ENCODE measurements around the gene PAIP2B. TPM values are rescaled to one million over a fixed set of nuclear protein-coding genes. Genes with fewer than 3 reads are reported as not detected.
"Not testable (repeated sequence)": the region's sequence is repeated elsewhere in the genome, so short reads cannot be mapped to it uniquely, and the experiment has no call there.

The PAIP2B gene
- total RNA-seq, 6 experiments from 2014 or later = 8.4 to 30.1 (median 15.3) TPM

- intact Hi-C loops (cut with DNase I) = no loop called here
- no peak for TF ChIP-seq POLR2A (IDR thresholded peaks at IDR 0.05)
- peaks cover 0 to 3% (median 0%) of the 10 kb centered on the region in 4 donors for H3K36me3 ChIP-seq
Measured at GRCh38 chr2:71191570-71191943, 35.3 kb downstream of the PAIP2B start.

DNA sequence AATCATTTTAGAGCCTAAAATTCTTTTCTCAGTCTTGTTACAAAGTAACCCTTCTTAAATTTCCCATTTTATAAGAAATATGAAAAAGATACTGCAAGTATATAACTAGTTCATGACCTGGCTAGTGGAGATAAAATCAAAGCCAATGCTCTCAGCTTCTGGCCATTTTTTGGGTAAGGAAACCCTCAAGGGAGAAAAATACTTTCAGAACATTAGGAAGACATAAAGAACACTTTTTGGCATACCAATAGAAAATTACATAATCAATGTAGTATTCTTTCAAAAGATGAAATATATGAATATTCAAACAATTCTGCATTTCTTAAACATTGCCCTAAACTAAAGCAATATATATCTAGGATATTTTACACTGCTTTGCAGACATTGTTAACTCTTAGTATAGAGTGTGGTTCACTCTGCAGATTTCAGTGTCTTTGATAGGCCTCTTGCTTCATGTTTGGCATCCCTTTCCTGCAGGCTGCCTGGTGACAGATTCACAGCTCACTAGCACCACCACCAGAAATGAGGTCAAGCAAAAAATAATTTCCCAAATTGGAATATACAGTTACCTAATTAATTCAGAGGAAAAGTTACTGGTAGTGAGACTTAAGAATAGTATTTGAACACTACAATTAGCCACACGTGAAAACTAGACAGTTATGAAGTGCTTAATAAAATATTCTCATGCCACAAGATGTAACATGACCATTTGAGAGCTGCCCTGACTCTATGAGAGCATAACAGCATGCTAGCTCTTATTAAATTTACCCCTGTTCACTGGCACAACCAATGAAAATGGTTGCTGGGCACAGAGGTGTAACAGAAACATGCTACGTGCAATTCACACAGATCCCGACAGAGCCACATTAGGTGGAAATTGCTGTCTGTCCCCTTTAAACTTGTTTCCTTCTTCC is 36.0 kb downstream of the PAIP2B start:
- H3K9me3 ChIP-seq = no peaks in the 10 kb centered on the region
- H3K4me1 ChIP-seq = no peaks in the 10 kb centered on the region
- intact Hi-C loops (cut with DNase I) = no loop called here
- H3K27ac ChIP-seq = no peak overlapping the region
- DNase-seq = no peak
- ATAC-seq = peak; percentile 67 to 86 (median 80)
- TF ChIP-seq POLR2A (IDR thresholded peaks at IDR 0.05) (no peak), CTCF (IDR thresholded peaks at IDR 0.05) (peak; percentile 41 to 47 (median 45))
- no peak overlapping the region for H3K4me3 ChIP-seq
- WGBS (ENCODE audit: insufficient coverage, low coverage, low lambda C conversion rate, missing lambda C conversion rate) = 56% methylated on average over 3 of the region's 3 CpGs
- H3K27me3 ChIP-seq = no peaks in the 10 kb centered on the region
- peaks cover 0 to 3% (median 0%) of the 10 kb centered on the region in 4 donors for H3K36me3 ChIP-seq

More at GRCh38 chr2:71191570-71191943, 35.3 kb downstream of the PAIP2B start:
- H3K27ac ChIP-seq = no peak overlapping the region
- ATAC-seq (peak in 2 of 4 donors; percentile 30 to 36), DNase-seq (no peak)
- no peak overlapping the region for H3K4me3 ChIP-seq
- no peaks in the 10 kb centered on the region for H3K4me1 ChIP-seq
- H3K27me3 ChIP-seq = no peaks in the 10 kb centered on the region
- 70% methylated on average over 2 of the region's 3 CpGs for WGBS (ENCODE audit: insufficient coverage, low coverage, low lambda C conversion rate, missing lambda C conversion rate)
- H3K9me3 ChIP-seq = no peaks in the 10 kb centered on the region

DNA sequence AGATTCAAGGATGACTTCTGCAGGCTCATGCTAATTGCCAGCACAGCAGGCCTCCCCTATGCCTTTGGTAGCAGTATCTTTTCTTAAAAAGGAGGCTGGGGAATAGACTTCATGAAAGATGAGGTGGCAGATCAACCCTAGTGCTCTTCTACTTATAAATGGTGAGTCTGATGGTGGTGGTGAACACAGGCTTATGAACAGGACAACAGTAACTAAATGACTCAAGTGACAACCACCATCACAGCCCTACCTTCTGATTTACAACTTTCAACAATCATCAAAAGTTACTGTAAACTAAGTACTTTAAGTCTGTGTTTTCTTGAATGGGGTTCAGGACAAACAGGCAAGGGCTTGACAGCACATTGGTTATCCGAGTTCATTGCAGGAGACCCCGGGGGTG is 39.3 kb downstream of the PAIP2B start:
- ATAC-seq (no peak), DNase-seq (no peak)
- 94% methylated on average over 2 of the region's 2 CpGs for WGBS (ENCODE audit: insufficient coverage, low coverage, low lambda C conversion rate, missing lambda C conversion rate)
- Histone ChIP-seq H3K36me3 (peaks cover 0 to 3% (median 0%) of the 10 kb centered on the region in 4 donors), H3K9me3 (no peaks in the 10 kb centered on the region), H3K4me3 (no peak overlapping the region), H3K4me1 (no peaks in the 10 kb centered on the region), H3K27ac (no peak overlapping the region), H3K27me3 (no peaks in the 10 kb centered on the region)
- no peak for TF ChIP-seq CTCF (IDR thresholded peaks at IDR 0.05)
- TF ChIP-seq POLR2A (IDR thresholded peaks at IDR 0.05) = no peak
- intact Hi-C loops (cut with DNase I) = no loop called here

GRCh38 chr2:71186973-71187372 is 39.9 kb downstream of the PAIP2B start:
- H3K4me3 ChIP-seq = no peak overlapping the region
- WGBS (ENCODE audit: insufficient coverage, low coverage, low lambda C conversion rate, missing lambda C conversion rate) = 80% methylated on average over 1 of the region's 1 CpG

DNA sequence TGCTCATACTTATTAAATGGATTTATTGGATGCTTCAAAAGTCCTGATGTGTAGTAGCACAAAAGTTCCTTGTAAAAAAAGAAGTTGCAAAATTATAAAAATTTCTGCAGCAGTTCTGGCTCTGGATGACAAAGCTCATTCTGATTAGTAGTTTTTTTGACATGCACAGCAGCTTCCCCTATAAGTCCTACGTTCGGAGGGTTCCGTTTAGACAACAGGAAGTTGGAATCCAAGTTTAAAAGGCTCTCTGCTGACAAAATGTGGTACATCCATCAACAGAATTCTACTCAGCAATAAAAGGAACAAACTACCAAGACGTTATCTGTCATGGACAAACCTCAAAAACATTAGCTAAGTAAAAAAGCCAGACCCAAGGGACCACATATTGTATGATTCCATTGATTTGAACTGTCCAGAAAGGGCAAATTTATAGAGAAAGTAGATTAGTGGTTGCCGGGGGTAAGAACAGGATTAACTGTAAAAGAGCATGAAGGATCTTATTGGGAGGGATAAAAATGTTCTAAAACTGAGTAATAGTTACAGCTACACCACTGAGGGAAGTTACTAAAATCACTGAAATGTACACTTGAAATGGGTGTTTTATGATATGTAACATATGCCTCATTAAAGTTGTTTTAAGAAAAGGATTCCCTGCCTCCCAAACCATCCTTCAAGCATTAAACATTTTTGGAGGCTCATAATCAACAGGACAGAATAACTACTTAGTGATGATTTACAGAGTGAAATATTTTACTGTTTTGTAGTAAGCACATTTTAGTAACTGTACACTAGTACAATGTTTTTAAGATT is 43.4 kb downstream of the PAIP2B start:
- H3K4me1 ChIP-seq; DNase-seq; H3K36me3 ChIP-seq; H3K4me3 ChIP-seq; H3K27me3 ChIP-seq; H3K9me3 ChIP-seq; intact Hi-C loops (cut with DNase I); H3K27ac ChIP-seq: not testable (repeated sequence)
- WGBS (ENCODE audit: insufficient coverage, low coverage, low lambda C conversion rate, missing lambda C conversion rate) = 0% methylated on average over 1 of the region's 5 CpGs
- peak in 3 of 4 donors; percentile 28 to 50 (median 39) for ATAC-seq

More at GRCh38 chr2:71186973-71187372, 39.9 kb downstream of the PAIP2B start:
- ATAC-seq = no peak
- intact Hi-C loops (cut with DNase I) = no loop called here
- TF ChIP-seq CTCF (IDR thresholded peaks at IDR 0.05) (no peak), POLR2A (IDR thresholded peaks at IDR 0.05) (no peak)
- Histone ChIP-seq H3K9me3 (no peaks in the 10 kb centered on the region), H3K27me3 (no peaks in the 10 kb centered on the region), H3K27ac (no peak overlapping the region), H3K4me1 (no peaks in the 10 kb centered on the region), H3K36me3 (peaks cover 0 to 3% (median 0%) of the 10 kb centered on the region in 4 donors)
- no peak for DNase-seq

Measured in right lobe of liver (tissue), 6 donors.